Spleen (tissue), 7 donors: Measurements from ENCODE around the gene CETP.

Experiments used
- CTCF ChIP-seq, 11 experiments: fragments of 200-600 bp in 7 of 11; fragments of 450-650 bp in 4 of 11; sonication (generic) in 4 of 11; IDR thresholded peaks in 8 of 11; conservative IDR thresholded peaks in 3 of 11; 1 replicate in 7 of 11; 2 replicates in 4 of 11; pipeline versions ENCODE4 v1.4.0 to v1.8.0; 2016 to 2021; ENCODE audit warnings: antibody characterized with exemption in 11 of 11, inconsistent platforms in 4 of 11, mild to moderate bottlenecking in 1 of 11
- POLR2AphosphoS5 ChIP-seq, 3 donors: sonication (generic); formaldehyde crosslinking; IDR thresholded peaks; one replicate each; pipeline ENCODE4 v1.5.1; 2017; ENCODE audit warnings: antibody characterized with exemption in 3 of 3
- donor health status: DM: no; HTN: no; CAD: no; lungs with moderate emphysema.
- donor health status: DM: no; HTN: no; CAD: no.
- donor health status: DM: no; HTN: no; CAD: no.

DNA sequence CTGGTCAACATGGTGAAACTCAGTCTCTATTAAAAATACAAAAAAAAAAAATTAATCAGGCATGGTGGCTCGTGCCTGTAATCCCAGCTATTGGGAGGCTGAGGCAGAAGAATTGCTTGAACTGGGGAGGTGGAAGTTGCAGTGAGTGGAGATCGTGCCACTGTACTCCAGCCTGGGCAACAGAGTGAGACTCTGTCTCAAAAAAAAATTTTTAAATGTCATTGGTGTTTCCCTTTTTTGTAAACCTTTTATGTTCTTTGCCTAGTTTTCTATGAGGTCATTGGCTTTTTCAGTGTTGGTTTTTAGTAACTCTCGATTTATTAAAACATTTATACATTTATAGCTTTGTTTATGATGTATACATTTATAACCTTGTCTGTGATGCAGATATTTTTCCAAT, 45.8 kb downstream of the CETP start:
- TF ChIP-seq CTCF (IDR thresholded peaks at IDR 0.05 in 8 of 11, conservative IDR thresholded peaks at IDR 0.05 in 3 of 11) (no peak), POLR2AphosphoS5 (IDR thresholded peaks at IDR 0.05) (no peak)
